HG02588 (cell line): ENCODE data around the gene TUBG2.
A peak's percentile ranks its signal among the peaks of the same experiment; 100 is the strongest.
"Not testable (repeated sequence)": the region's sequence is repeated elsewhere in the genome, so short reads cannot be mapped to it uniquely, and the experiment has no call there.

Experiments used
- ATAC-seq: cut with Tn5 transposase; IDR thresholded peaks from one replicate; pipeline ENCODE4 v1.9.1; 2021; ENCODE audit warnings: mild to moderate bottlenecking, moderate library complexity; ENCODE audit not compliant: unreplicated experiment

The TUBG2 gene

GRCh38 chr17:42659079-42659931 is at the start of gene TUBG2:
TUBG2 (plus strand) TSS chr17:42659284; CDS start chr17:42659504, 220 bp downstream.
- ATAC-seq, result no peak

GRCh38 chr17:42609814-42610801 is 49.0 kb upstream of the TUBG2 start:
- peak; percentile 4 for ATAC-seq

- ATAC-seq, result no peak
These were observed 47.1 kb upstream of the TUBG2 start for GRCh38 chr17:42612013-42612412.

GRCh38 chr17:42613699-42614295 is 45.3 kb upstream of the TUBG2 start:
- no peak for ATAC-seq

- ATAC-seq, result peak; percentile 23
These were observed 41.1 kb upstream of the TUBG2 start for GRCh38 chr17:42617956-42618431.

- peak; percentile 79 for ATAC-seq
These were observed 40.5 kb upstream of the TUBG2 start for GRCh38 chr17:42618442-42619150.

- not testable (repeated sequence) for ATAC-seq
These were observed 37.1 kb upstream of the TUBG2 start for GRCh38 chr17:42621987-42622386.

GRCh38 chr17:42623271-42623670 is 35.8 kb upstream of the TUBG2 start:
- no peak for ATAC-seq

GRCh38 chr17:42623732-42624596 is 35.1 kb upstream of the TUBG2 start:
- no peak for ATAC-seq

GRCh38 chr17:42627032-42627764 is 31.9 kb upstream of the TUBG2 start:
- ATAC-seq, result not testable (repeated sequence)

GRCh38 chr17:42629411-42630009 is 29.6 kb upstream of the TUBG2 start:
- ATAC-seq, result no peak

GRCh38 chr17:42632949-42633444 is 26.1 kb upstream of the TUBG2 start:
- no peak for ATAC-seq

- no peak for ATAC-seq
These were observed 19.5 kb upstream of the TUBG2 start for GRCh38 chr17:42639525-42640113.

GRCh38 chr17:42640121-42640520 is 19.0 kb upstream of the TUBG2 start:
- no peak for ATAC-seq

GRCh38 chr17:42642336-42642735 is 16.7 kb upstream of the TUBG2 start:
- no peak for ATAC-seq

GRCh38 chr17:42647778-42648177 is 11.3 kb upstream of the TUBG2 start:
- no peak for ATAC-seq

GRCh38 chr17:42651392-42651791 is 7.7 kb upstream of the TUBG2 start:
- ATAC-seq, result no peak
